Left ventricle myocardium inferior (tissue), 1 donor: ENCODE results near the gene SURF4. TPM values are rescaled to one million over a fixed set of nuclear protein-coding genes. Genes with fewer than 3 reads are reported as not detected.

Experiments used
- DNase-seq: peaks from one replicate; pipeline ENCODE4 v3.0.0-alpha.2; 2020
- H3K27ac ChIP-seq: fragments of 200-600 bp; replicated peaks from 2 replicates; pipeline ENCODE4 v1.8.0; 2021
- H3K27me3 ChIP-seq: fragments of 200-600 bp; 2 replicates; pipeline ENCODE4 v1.8.0; 2021; ENCODE audit warnings: low read depth
- H3K36me3 ChIP-seq: fragments of 200-600 bp; 2 replicates; pipeline ENCODE4 v1.8.0; 2021
- H3K4me1 ChIP-seq: fragments of 200-600 bp; 2 replicates; pipeline ENCODE4 v1.8.0; 2021
- H3K4me3 ChIP-seq: fragments of 200-600 bp; 2 replicates; pipeline ENCODE4 v1.8.0; 2021; ENCODE audit warnings: mild to moderate bottlenecking, moderate library complexity
- H3K9me3 ChIP-seq: fragments of 200-600 bp; replicated peaks from 2 replicates; pipeline ENCODE4 v1.8.0; 2021
- intact Hi-C: fragments of 100-400 bp; cut with micrococcal nuclease; formaldehyde crosslinking; loops from one replicate; pipeline ENCODE4 v1.11.0; 2022
- total RNA-seq: library from RNA; stranded (reverse); fragmentation: NEBNext Ultra II Directional; extraction: Animal tissue kit (Norgen Biotek cat#: 25700); gene quantifications from one replicate; pipeline ENCODE4 v1.2.1, GENCODE V29; 2021
- TF ChIP-seq, protein P1 (sequence below): fragments of 200-600 bp; IDR thresholded peaks from 2 replicates; pipeline ENCODE4 v1.8.0; 2021; ENCODE audit warnings: antibody characterized with exemption, mild to moderate bottlenecking, borderline replicate concordance
- donor health status: DM: no; HTN: yes; CAD: no; lungs with severe emphysema.

SURF4 gene
- total RNA-seq, 1 donor from 2014 or later, result 61.9 TPM

DNA sequence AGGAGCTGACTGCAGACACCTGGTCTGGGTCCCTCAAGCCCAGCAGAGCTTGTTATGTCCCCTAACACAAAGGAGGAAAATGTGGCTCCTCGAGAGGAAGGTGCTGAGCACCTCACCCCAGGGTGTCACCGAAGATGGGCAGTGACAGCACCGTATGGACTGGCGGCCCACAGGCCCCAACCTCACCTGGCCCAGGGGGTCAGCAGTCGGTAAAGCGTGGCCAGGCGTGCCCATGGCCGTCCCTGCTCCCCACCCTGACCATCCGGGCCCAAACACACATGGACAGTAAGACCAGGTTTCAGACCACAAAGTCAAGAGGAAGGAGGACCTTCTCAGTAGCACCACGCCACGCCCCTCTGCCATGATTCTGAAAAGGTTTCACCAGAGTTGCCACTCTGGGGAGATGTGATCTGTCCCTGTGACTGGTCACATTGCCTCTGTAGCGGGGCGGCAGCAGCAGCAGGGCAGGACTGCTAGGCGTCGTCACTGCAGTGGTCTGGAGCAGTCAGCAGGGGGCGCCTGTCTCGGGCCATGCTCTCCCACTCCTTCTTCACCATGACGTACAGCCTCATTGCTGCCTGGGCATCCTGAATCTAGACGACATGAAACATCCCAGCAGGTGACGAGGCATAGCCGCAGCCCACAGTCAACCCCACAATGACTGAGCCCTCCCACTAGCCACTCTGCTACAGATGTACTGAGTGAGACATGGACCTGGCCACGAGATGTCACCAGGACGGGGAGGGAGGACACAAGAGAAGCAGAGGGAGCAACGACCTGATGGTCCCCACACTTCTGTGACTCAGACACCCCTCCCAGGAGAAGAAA, 30.8 kb upstream of the SURF4 start:
- H3K9me3 ChIP-seq, result no peaks in the 10 kb centered on the region
- H3K4me3 ChIP-seq, result no peak overlapping the region
- H3K4me1 ChIP-seq, result peaks cover 13% of the 10 kb centered on the region
- peak; percentile 74 for DNase-seq
- TF ChIP-seq, protein P1, sequence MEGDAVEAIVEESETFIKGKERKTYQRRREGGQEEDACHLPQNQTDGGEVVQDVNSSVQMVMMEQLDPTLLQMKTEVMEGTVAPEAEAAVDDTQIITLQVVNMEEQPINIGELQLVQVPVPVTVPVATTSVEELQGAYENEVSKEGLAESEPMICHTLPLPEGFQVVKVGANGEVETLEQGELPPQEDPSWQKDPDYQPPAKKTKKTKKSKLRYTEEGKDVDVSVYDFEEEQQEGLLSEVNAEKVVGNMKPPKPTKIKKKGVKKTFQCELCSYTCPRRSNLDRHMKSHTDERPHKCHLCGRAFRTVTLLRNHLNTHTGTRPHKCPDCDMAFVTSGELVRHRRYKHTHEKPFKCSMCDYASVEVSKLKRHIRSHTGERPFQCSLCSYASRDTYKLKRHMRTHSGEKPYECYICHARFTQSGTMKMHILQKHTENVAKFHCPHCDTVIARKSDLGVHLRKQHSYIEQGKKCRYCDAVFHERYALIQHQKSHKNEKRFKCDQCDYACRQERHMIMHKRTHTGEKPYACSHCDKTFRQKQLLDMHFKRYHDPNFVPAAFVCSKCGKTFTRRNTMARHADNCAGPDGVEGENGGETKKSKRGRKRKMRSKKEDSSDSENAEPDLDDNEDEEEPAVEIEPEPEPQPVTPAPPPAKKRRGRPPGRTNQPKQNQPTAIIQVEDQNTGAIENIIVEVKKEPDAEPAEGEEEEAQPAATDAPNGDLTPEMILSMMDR, result peak; percentile 91
- intact Hi-C loops, result loop anchor here (5.0 kb wide), 1 partner anchor 81 kb away; no protein-coding TSS in a partner anchor
- H3K36me3 ChIP-seq, result peaks cover 66% of the 10 kb centered on the region
- no peaks in the 10 kb centered on the region for H3K27me3 ChIP-seq
- H3K27ac ChIP-seq, result no peak overlapping the region

DNA sequence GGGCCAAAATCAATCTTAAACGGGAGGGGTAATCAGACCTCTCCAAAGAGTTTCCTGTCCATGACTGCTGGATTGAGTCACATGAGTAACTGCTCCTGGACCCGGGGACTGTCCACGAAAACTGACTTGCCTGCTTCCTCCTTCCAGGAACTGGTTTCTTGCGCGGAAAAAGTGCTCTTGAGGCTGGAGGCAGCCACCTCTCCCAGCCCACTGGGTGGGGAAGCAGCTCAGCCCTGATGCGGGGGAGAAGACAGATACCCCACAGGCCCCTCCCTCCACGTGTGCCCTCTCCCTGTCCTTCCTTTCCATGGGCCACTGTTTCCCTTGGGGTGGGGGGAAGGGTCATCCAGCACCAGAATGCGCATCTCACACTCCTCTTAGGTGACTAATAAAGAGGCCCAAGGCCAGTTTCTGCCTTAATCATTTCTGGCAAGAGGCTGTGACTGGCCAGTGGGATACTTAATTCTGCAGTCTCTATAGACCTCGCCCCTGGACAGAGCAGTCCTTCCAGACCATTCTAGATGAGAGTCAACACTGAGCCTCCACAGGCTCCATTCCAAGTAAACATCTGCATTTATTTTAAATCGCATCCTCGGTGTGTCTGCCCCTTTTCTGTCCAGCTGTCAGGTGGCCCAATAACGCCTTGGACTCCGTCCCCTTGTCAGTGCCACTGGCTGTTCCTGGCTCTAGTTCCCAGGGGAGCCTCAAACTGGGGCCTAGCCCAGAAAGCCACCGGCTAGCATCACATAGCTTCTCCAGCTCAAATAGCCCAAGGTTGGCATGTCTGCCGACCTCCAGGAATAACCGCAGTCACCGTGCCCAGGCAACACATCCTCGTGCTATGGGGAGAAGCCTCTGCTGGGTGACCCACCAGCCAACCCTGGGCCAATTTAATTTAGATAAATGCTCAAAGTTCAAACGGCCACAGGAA, 29.9 kb upstream of the SURF4 start:
- DNase-seq, result no peak
- H3K4me1 ChIP-seq, result peaks cover 13% of the 10 kb centered on the region
- no peak overlapping the region for H3K4me3 ChIP-seq
- intact Hi-C loops, result loop anchor here (5.0 kb wide), 1 partner anchor 82 kb away; no protein-coding TSS in a partner anchor
- peak overlapping the region; percentile 12 for H3K27ac ChIP-seq
- no peaks in the 10 kb centered on the region for H3K9me3 ChIP-seq
- TF ChIP-seq, protein P1, result no peak
- no peaks in the 10 kb centered on the region for H3K27me3 ChIP-seq
- H3K36me3 ChIP-seq, result peaks cover 57% of the 10 kb centered on the region

DNA sequence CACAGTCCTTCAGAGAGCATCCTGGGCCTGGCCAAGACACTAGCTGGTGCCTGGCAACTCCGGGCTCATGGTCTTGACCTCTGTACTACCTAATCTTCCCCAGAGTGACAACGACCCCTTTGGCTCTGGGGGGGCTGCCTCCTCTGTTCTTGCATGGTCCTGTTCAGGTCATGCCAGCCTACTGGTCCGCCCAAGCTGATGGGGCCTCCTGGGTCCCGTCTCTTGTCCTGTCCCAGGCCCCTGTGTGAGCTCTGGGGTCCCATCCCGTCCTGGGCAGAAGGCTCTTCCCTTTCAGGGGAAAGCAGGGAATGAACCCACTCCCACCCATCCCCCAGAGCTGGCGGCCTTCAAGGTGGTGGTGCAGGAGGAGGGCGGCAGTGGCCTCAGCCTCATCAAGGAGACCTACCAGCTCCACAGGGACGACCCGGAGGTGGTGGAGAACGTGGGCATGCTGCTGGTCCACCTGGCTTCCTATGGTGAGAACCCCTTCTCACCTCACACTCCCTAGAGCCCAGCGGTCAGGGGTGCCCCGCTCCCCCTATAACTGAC, 28.7 kb upstream of the SURF4 start:
- Histone ChIP-seq H3K36me3 (peaks cover 48% of the 10 kb centered on the region), H3K27ac (no peak overlapping the region), H3K4me3 (no peak overlapping the region), H3K4me1 (peaks cover 13% of the 10 kb centered on the region), H3K27me3 (no peaks in the 10 kb centered on the region), H3K9me3 (no peaks in the 10 kb centered on the region)
- TF ChIP-seq, protein P1, result no peak
- intact Hi-C loops, result loop anchor here (5.0 kb wide), 1 partner anchor 83 kb away; no protein-coding TSS in a partner anchor
- DNase-seq, result no peak

DNA sequence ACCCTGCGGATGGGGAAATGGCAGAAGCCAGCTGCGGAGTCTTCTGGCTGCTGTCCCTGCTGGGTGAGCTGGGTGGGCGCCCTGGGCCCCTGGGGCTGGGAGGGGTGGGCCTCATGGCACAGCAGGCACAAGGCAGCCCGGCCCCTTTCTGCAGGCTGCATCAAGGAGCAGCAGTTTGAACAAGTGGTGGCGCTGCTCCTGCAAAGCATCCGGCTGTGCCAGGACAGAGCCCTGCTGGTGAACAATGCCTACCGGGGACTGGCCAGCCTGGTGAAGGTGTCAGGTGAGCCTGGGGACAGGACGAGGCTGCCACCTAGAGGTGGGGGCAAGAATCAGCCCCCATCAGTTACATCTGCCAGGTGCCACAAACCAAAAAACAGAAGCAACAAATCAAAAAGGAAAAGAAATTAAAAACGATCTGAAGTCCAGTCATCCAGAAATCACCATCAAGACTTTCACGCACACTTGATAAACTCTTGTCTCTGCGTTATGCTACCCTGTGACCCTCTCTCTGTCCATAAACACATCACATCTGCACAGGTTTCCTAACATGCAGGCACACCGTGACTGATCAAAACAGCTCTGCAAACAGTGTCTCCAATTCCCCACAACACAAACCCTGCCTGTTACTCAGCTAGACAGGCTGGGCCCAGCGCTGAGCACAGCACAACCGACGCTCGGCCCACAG, 28.1 kb upstream of the SURF4 start:
- no peaks in the 10 kb centered on the region for H3K9me3 ChIP-seq
- H3K27ac ChIP-seq, result no peak overlapping the region
- peaks cover 42% of the 10 kb centered on the region for H3K36me3 ChIP-seq
- DNase-seq, result no peak
- intact Hi-C loops, result no loop called here
- TF ChIP-seq, protein P1, result peak; percentile 53
- peaks cover 13% of the 10 kb centered on the region for H3K4me1 ChIP-seq
- no peak overlapping the region for H3K4me3 ChIP-seq
- no peaks in the 10 kb centered on the region for H3K27me3 ChIP-seq

DNA sequence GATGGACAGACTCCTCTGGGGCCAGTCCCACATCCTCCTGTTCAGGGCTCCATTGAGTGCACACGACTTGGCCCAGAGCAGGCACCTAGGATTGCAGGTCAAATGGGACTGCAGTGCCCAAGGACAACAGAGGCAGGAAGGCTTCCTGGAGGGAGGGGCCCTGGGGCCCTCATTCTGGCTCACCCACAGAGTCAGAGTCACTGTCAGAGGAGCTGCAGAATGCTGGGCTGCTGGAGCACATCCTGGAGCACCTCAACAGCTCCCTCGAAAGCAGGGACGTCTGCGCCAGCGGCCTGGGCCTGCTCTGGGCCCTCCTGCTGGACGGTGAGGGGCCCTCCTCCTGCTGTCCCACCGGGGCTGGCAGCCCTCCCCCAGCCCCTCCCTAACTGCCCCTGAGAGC, 26.8 kb upstream of the SURF4 start:
- no peak for DNase-seq
- Histone ChIP-seq H3K27ac (no peak overlapping the region), H3K4me3 (no peak overlapping the region), H3K4me1 (peaks cover 13% of the 10 kb centered on the region), H3K27me3 (no peaks in the 10 kb centered on the region), H3K36me3 (peaks cover 33% of the 10 kb centered on the region), H3K9me3 (no peaks in the 10 kb centered on the region)
- TF ChIP-seq, protein P1, result no peak
- intact Hi-C loops, result no loop called here
